ENCODE data around the gene NUDT22. TPM values are rescaled to one million over a fixed set of nuclear protein-coding genes. Genes with fewer than 3 reads are reported as not detected.

The NUDT22 gene, protein sequence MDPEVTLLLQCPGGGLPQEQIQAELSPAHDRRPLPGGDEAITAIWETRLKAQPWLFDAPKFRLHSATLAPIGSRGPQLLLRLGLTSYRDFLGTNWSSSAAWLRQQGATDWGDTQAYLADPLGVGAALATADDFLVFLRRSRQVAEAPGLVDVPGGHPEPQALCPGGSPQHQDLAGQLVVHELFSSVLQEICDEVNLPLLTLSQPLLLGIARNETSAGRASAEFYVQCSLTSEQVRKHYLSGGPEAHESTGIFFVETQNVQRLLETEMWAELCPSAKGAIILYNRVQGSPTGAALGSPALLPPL
- polyA plus RNA-seq = 33.8 TPM
- long read RNA-seq, donor 1, transcript NUDT22-201 (6 exons, 1,094 nt) = major isoform, 5 of 7 reads
- long read RNA-seq, donor 1, partial matches to known transcripts = 0 of 7 reads
- long read RNA-seq, donor 1, other reads (novel, unspliced or antisense) = 0 of 7 reads
- long read RNA-seq, donor 2, transcript NUDT22-201 (6 exons, 1,094 nt) = major isoform, 14 of 30 reads
- long read RNA-seq, donor 2, transcript NUDT22-204 (5 exons, 986 nt) = minor isoform, 5 of 30 reads
- long read RNA-seq, donor 2, partial matches to known transcripts = 5 of 30 reads
- long read RNA-seq, donor 2, other reads (novel, unspliced or antisense) = 0 of 30 reads
- long read RNA-seq, donor 3 = 0 reads
- long read RNA-seq, donor 4, partial matches to known transcripts = 0 of 1 reads
- long read RNA-seq, donor 4, other reads (novel, unspliced or antisense) = 0 of 1 reads
- long read RNA-seq, donor 5, partial matches to known transcripts = 0 of 8 reads
- long read RNA-seq, donor 5, other reads (novel, unspliced or antisense) = 0 of 8 reads
- long read RNA-seq, donor 6, transcript NUDT22-201 (6 exons, 1,094 nt) = major isoform, 7 of 33 reads
- long read RNA-seq, donor 6, partial matches to known transcripts = 23 of 33 reads
- long read RNA-seq, donor 6, other reads (novel, unspliced or antisense) = 0 of 33 reads
- long read RNA-seq, donor 7, partial matches to known transcripts = 6 of 13 reads
- long read RNA-seq, donor 7, other reads (novel, unspliced or antisense) = 0 of 13 reads
- long read RNA-seq, donor 8, transcript NUDT22-201 (6 exons, 1,094 nt) = major isoform, 12 of 66 reads
- long read RNA-seq, donor 8, partial matches to known transcripts = 26 of 66 reads
- long read RNA-seq, donor 8, other reads (novel, unspliced or antisense) = 24 of 66 reads
- long read RNA-seq, donor 9, transcript NUDT22-201 (6 exons, 1,094 nt) = major isoform, 14 of 18 reads
- long read RNA-seq, donor 9, partial matches to known transcripts = 0 of 18 reads
- long read RNA-seq, donor 9, other reads (novel, unspliced or antisense) = 0 of 18 reads
- long read RNA-seq, donor 10, transcript NUDT22-201 (6 exons, 1,094 nt) = major isoform, 11 of 22 reads
- long read RNA-seq, donor 10, partial matches to known transcripts = 0 of 22 reads
- long read RNA-seq, donor 10, other reads (novel, unspliced or antisense) = 6 of 22 reads
- long read RNA-seq, donor 11, transcript NUDT22-201 (6 exons, 1,094 nt) = major isoform, 7 of 11 reads
- long read RNA-seq, donor 11, partial matches to known transcripts = 0 of 11 reads
- long read RNA-seq, donor 11, other reads (novel, unspliced or antisense) = 0 of 11 reads

DNA sequence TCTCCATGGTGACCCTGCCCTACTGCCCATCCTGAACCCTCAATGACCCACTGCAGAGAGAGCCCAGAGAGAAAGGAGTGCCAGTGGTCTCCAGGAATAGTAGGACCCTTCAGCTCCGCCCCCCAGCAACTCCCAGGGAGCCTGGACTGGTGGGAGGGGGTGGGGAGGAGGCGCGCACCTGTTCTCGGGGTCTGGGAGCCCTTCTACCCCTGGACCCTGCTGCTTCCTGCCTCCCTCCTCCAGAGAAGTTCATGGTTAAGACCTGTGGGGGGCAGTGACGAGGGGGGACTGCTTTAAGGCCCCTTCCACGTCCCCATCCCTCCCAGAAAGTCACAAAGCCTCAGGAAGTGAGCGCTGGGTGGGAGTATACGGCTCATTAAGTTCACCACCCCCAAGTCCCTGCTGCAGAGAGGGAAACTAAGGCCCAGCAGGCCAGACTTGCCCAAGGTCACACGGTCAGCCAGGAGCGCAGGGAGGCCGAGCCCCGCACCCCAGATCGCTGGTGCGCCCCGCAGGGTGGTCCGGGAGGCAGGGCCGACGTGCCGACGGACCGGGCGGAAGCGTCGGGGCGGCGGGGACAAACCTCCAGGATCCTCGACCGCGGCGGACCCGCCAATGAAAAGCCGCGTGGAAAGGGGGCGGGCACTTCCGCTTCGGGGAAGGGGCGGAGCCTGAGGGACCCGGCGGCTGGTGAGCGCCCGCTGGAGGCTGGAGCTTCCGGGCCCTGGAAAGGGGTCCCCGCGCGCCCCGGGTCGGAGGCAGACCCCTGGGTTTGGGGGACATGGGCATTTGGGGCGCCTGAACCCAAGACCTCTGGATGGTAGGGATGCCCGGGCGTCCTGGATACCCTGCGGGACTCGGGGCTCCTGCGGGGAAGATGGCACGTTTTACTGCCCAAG is at the start of gene NUDT22, which contains the start of gene TRPT1:
NUDT22 (plus strand) TSS at position 667 of the 899 bp plus-strand sequence. CDS start 379 bp downstream, outside the sequence.
TRPT1 (minus strand) TSS at position 579 of the 899 bp plus-strand sequence; CDS start at position 253, 326 bp downstream.
- DNase-seq = peak; percentile 82 to 88
- no CpG with 5 or more reads among the region's 54 CpGs for WGBS (ENCODE audit: insufficient coverage, low lambda C conversion rate)
- H3K9me3 ChIP-seq (ENCODE audit: control insufficient read depth, low read depth, low read length) = no peaks in the 10 kb centered on the region
- peak within 1 kb of the TSS; percentile 98 for H3K4me3 ChIP-seq (ENCODE audit: low read length)
- no peaks in the 10 kb centered on the region for H3K27me3 ChIP-seq (ENCODE audit: control insufficient read depth, insufficient read depth, low read length)
- peaks cover 33% of the 10 kb centered on the region for H3K4me1 ChIP-seq (ENCODE audit: control insufficient read depth, insufficient read depth, low read length)
- H3K36me3 ChIP-seq (ENCODE audit: control insufficient read depth, insufficient read depth, low read length) = peaks cover 18% of the 10 kb centered on the region
- peak within 1 kb of the TSS; percentile 46 for H3K27ac ChIP-seq (ENCODE audit: low read length)

DNA sequence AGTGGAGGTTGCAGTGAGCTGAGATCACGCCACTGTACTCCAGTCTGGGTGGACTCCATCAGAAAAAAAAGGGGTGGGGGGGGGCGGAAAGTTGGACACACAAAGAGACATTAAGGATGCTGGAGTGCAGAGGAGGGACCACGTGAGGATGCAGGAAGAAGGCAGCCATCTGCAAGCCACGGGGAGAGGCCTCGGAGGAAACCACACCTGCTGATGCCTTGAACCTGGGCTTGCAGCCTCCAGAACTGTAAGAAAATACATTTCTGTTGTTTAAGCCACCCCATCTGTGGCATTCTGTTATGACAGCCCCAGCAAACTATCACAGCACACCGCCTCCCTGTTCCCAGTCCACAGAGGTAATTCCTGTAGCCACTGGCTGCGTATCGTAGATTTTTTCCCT is 49.3 kb upstream of the NUDT22 start:
- Histone ChIP-seq H3K4me3 (ENCODE audit: low read length) (no peak overlapping the region), H3K4me1 (ENCODE audit: control insufficient read depth, insufficient read depth, low read length) (peaks cover 11% of the 10 kb centered on the region), H3K9me3 (ENCODE audit: control insufficient read depth, low read depth, low read length) (peaks cover 3% of the 10 kb centered on the region), H3K36me3 (ENCODE audit: control insufficient read depth, insufficient read depth, low read length) (no peaks in the 10 kb centered on the region), H3K27ac (ENCODE audit: low read length) (no peak overlapping the region), H3K27me3 (ENCODE audit: control insufficient read depth, insufficient read depth, low read length) (no peaks in the 10 kb centered on the region)
- no peak for DNase-seq
- no CpG with 5 or more reads among the region's 8 CpGs for WGBS (ENCODE audit: insufficient coverage, low lambda C conversion rate)

DNA sequence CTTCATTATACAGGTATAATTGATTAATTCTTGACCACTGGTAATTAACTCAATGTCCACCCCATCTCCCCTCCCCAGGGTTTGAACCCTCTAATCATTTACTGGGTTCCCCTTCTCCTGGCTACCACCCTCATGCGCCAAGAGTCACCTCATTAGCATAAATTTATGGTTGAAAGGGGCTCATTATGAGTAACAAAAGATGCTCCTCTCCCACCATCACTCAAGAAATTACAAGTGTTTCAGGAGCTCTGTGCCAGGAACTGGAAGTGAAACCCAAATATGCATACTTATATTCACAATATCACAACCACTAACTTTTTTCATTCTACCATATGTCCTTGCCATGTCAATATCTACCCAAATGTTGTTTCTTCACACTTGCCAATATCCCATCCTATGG is 47.9 kb upstream of the NUDT22 start:
- Histone ChIP-seq H3K9me3 (ENCODE audit: control insufficient read depth, low read depth, low read length) (peaks cover 2% of the 10 kb centered on the region), H3K4me3 (ENCODE audit: low read length) (no peak overlapping the region), H3K27ac (ENCODE audit: low read length) (no peak overlapping the region), H3K4me1 (ENCODE audit: control insufficient read depth, insufficient read depth, low read length) (peaks cover 14% of the 10 kb centered on the region), H3K36me3 (ENCODE audit: control insufficient read depth, insufficient read depth, low read length) (no peaks in the 10 kb centered on the region), H3K27me3 (ENCODE audit: control insufficient read depth, insufficient read depth, low read length) (no peaks in the 10 kb centered on the region)
- WGBS (ENCODE audit: insufficient coverage, low lambda C conversion rate) = no CpG with 5 or more reads among the region's 1 CpG
- DNase-seq = no peak

DNA sequence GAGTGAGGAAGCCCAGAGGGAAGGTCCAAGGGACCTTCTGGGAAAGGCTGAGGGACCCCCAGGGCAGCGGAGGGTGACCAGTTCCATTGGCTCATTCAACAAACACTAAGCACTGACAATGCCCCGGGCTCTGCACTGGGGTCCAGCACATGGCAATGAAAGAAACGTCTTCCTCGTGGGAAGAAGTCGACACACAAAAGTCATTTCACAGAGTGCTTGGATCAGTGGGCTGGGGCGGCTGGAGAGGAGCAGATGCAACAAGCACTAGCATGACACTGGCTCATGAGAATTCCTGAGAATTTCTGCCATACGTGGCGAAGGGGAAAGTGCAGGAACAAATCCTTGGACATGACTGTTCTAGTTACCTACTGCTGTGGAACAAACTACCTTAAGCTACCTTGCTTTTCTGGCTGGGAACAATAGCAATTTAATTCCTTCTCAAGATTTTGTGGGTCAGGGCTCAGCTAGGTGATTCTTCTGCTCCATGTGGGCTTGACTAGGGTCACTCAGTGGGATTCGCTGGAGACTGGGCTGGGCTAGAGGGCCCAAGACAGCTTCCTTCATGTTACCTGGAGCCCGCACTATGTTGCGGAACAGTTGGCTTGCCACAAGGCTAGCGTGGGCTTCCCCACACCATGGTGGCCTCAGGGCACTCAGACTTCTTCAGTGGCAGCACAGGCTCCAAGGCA is 47.0 kb upstream of the NUDT22 start:
- Histone ChIP-seq H3K4me3 (ENCODE audit: low read length) (no peak overlapping the region), H3K9me3 (ENCODE audit: control insufficient read depth, low read depth, low read length) (no peaks in the 10 kb centered on the region), H3K27me3 (ENCODE audit: control insufficient read depth, insufficient read depth, low read length) (no peaks in the 10 kb centered on the region), H3K27ac (ENCODE audit: low read length) (no peak overlapping the region), H3K4me1 (ENCODE audit: control insufficient read depth, insufficient read depth, low read length) (peaks cover 18% of the 10 kb centered on the region), H3K36me3 (ENCODE audit: control insufficient read depth, insufficient read depth, low read length) (no peaks in the 10 kb centered on the region)
- no peak for DNase-seq
- 93% methylated on average over 3 of the region's 12 CpGs for WGBS (ENCODE audit: insufficient coverage, low lambda C conversion rate)

DNA sequence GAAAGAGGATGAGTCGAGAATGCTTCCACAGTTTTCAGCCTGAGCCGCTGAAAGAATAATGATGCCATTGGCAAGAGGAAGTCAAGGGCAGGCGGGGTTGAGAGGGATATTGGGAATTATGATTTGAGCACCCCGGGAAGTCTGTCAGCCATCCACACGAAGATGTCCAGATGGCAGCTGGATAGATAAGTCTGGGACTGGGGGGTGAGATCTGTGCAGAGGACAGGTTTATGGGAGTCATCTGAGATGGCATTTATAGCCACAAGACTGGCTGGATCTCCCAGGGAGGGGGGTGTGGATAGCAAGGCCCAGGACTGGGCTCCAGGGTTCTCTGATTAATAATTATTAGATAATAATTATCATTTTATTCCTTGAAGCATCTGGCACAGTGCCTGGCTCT is 45.2 kb upstream of the NUDT22 start:
- Histone ChIP-seq H3K4me3 (ENCODE audit: low read length) (no peak overlapping the region), H3K36me3 (ENCODE audit: control insufficient read depth, insufficient read depth, low read length) (no peaks in the 10 kb centered on the region), H3K9me3 (ENCODE audit: control insufficient read depth, low read depth, low read length) (no peaks in the 10 kb centered on the region), H3K27me3 (ENCODE audit: control insufficient read depth, insufficient read depth, low read length) (no peaks in the 10 kb centered on the region), H3K4me1 (ENCODE audit: control insufficient read depth, insufficient read depth, low read length) (peaks cover 29% of the 10 kb centered on the region), H3K27ac (ENCODE audit: low read length) (peak overlapping the region; percentile 50)
- DNase-seq = no peak
- no CpG with 5 or more reads among the region's 5 CpGs for WGBS (ENCODE audit: insufficient coverage, low lambda C conversion rate)

DNA sequence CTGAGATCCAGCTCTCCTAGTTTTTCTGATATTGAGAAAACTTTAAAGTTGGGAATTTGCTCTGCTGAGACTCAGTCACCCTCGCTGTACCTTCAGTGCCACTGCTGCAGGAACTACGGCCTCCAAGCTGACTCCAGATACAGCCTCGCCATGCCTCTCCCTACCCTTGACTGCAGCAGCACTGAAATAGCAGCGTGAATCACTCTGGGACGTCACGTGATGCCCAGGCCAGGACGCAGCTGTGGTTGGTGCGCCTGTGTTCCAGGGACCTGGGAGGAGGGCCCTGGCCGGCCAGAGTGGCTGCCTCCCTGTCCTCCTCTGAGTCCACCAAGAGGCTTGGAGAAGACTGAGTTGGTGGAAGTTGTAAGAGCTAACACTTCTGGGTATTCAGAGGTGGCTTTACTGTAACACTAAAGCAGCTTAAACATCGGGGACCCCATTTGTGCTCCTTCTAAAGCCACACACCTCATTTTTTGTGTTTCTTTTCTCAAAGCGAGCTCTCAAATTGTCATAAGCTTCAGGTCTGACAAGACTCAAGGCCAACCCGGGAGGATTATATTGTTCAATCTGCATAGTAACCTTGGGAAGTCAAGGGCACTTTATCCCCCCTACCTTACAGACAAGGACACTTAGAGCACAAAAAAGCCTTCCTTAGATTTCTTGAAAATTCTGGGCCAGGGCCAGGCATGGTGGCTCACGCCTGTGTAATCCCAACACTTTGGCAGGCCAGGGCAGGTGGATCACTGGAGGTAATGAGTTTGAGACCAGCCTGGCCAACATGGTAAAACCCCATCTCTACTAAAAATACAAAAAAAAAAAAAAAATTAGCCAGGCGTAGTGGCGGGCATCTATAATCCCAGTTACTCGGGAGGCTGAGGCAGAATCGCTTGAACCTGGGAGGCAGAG is 44.3 kb upstream of the NUDT22 start:
- WGBS (ENCODE audit: insufficient coverage, low lambda C conversion rate) = no CpG with 5 or more reads among the region's 17 CpGs
- no peaks in the 10 kb centered on the region for H3K9me3 ChIP-seq (ENCODE audit: control insufficient read depth, low read depth, low read length)
- peak; percentile 90 to 92 for DNase-seq
- no peaks in the 10 kb centered on the region for H3K27me3 ChIP-seq (ENCODE audit: control insufficient read depth, insufficient read depth, low read length)
- H3K27ac ChIP-seq (ENCODE audit: low read length) = peak overlapping the region; percentile 50
- H3K4me1 ChIP-seq (ENCODE audit: control insufficient read depth, insufficient read depth, low read length) = peaks cover 29% of the 10 kb centered on the region
- no peaks in the 10 kb centered on the region for H3K36me3 ChIP-seq (ENCODE audit: control insufficient read depth, insufficient read depth, low read length)
- no peak overlapping the region for H3K4me3 ChIP-seq (ENCODE audit: low read length)

DNA sequence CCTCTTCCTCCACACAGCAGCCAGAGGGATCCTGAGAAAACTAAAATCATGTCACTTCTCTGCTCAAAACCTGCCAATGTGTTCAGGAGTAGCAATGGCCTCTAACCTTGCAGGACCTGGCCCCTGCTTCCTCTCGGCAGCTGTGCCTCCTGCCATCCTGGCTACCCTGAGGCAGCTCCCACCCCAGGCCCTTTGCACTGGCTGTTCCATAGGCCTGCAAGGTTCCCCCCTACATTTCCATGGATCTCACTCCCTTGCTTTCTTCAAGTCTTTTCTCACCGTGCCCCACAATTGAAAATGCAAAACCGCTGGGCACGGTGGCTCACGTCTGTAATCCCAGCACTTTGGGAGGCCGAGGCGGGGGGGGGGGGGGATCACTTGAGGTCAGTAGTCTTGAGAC is 42.2 kb upstream of the NUDT22 start:
- no CpG with 5 or more reads among the region's 7 CpGs for WGBS (ENCODE audit: insufficient coverage, low lambda C conversion rate)
- no peak for DNase-seq
- Histone ChIP-seq H3K27ac (ENCODE audit: low read length) (no peak overlapping the region), H3K4me1 (ENCODE audit: control insufficient read depth, insufficient read depth, low read length) (peaks cover 29% of the 10 kb centered on the region), H3K9me3 (ENCODE audit: control insufficient read depth, low read depth, low read length) (no peaks in the 10 kb centered on the region), H3K4me3 (ENCODE audit: low read length) (no peak overlapping the region), H3K27me3 (ENCODE audit: control insufficient read depth, insufficient read depth, low read length) (no peaks in the 10 kb centered on the region), H3K36me3 (ENCODE audit: control insufficient read depth, insufficient read depth, low read length) (peaks cover 4% of the 10 kb centered on the region)

DNA sequence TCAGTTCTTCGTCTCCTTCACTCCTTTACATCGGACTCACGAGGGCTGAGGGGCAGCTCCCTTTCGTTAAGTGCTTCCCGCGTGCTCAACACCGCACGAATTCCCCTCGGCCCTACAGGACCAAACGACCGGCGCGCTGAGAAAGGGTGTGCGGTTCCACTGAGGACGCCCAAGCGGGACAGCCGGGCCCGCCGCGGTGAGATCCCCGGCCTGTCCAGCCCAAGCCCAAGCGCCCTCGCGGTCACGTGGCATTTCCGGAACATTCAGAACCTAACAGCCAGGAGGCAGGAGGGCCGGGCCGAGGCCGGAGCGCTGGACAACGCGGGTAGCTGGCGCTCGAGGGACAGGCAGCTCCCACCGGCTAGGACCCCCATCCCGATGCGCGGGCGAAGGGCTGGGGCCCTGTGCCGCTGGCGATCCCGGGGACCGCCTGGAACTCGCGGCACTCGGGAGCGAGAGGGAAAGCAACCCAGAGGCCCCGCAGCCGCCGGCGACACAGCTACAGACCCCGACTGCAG is 40.8 kb upstream of the NUDT22 start:
- Histone ChIP-seq H3K4me1 (ENCODE audit: control insufficient read depth, insufficient read depth, low read length) (peaks cover 29% of the 10 kb centered on the region), H3K27ac (ENCODE audit: low read length) (peak overlapping the region; percentile 98), H3K9me3 (ENCODE audit: control insufficient read depth, low read depth, low read length) (no peaks in the 10 kb centered on the region), H3K4me3 (ENCODE audit: low read length) (peak overlapping the region; percentile 71), H3K36me3 (ENCODE audit: control insufficient read depth, insufficient read depth, low read length) (peaks cover 4% of the 10 kb centered on the region), H3K27me3 (ENCODE audit: control insufficient read depth, insufficient read depth, low read length) (no peaks in the 10 kb centered on the region)
- WGBS (ENCODE audit: insufficient coverage, low lambda C conversion rate) = no CpG with 5 or more reads among the region's 52 CpGs
- peak in 1 of 2 donors; percentile 71 for DNase-seq

Data from large intestine (tissue), 12 donors.